NCI-H2171 (cell line): Measurements from ENCODE around the gene SYNPO2.

ENCODE experiments used
- DNase-seq: peaks from one replicate; lab custom pipeline; 2025; lab: John Stamatoyannopoulos, UW

Gene SYNPO2

DNA sequence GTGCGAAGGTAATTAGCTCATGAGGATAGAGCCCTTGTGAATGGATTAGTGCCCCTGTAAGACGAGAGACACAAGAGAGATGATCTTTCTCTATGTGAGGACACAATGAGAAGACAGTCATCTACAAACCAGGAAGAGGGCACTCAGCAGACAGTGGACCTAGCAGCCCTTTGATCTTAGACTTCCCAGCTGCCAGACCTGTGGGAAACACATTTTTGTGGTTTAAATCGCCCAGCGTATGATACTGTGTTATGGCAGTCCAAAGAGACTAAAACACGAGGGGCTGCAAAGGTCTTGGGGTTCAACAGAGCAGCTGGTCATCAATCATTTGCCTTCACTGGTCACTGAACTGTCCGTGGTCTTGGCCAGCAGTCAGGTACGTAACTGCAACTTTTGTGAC lies 9.2 kb upstream of the SYNPO2 start:
- DNase-seq = no peak

DNA sequence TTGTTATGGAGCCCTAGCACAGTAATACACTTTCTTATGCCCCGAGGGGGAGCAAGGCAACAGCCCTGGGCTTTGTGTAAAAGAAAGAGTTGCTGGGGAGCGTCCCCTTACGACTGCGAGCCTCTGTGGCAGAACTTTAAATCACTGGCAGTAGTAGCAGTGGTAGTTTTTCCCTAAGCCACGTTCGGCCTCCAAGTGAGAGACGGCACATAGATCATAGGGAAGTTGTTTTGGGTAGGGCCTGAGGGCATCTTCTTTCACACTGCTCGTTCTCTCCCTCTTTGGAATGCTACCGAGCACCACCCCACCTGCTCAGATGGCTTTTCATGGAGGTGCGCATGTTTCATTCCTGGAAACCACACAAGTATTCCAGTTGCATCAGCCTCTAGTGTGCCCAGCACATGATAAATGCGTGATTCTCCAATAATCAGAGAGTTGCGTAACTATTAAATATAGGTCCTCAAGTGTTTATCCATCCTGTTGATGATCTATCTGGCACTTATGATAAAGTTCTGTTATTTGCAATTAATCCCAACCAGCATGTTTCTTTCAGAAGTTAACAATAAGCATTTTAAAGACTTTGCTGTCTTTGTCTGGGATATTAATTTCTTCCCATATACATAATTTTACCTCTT lies 7.0 kb upstream of the SYNPO2 start:
- DNase-seq = no peak

DNA sequence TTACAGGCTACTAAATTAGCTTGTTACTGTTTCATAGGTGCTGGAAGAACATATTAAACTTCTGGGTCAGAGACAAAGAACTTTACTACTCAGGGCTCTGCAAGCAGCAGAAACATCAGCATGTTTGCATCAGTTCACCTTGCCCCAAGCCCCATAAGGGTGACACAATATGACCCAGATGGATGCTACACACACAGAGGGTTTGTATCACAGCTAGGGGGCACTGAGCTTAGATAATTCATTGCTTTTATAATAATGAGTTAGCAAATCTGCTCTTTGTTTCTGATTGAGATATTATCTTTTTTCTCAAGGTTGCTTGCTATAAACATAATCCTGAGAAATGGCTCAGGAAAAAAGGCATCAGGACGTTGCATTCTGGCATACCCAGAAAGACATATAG lies 4.8 kb upstream of the SYNPO2 start:
- DNase-seq = no peak

DNA sequence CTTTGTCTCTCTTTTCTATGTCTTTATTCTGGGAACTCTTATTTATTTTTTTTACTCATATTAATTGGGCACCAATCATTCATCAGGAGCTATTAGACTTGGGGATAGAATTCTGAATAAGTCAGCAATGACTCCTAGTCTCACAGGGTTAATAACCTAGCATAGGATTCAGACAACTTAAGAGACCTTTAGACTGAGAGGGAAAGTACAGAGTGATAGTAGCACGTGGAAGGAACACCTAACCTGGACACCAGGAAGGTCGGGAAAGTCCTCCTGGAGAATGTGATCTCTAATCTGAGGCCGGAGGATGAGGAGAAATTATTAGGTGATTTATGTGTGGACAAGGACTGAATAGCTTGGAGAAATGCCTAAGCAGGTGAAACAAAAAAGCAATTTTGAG lies 3.9 kb upstream of the SYNPO2 start:
- no peak for DNase-seq

DNA sequence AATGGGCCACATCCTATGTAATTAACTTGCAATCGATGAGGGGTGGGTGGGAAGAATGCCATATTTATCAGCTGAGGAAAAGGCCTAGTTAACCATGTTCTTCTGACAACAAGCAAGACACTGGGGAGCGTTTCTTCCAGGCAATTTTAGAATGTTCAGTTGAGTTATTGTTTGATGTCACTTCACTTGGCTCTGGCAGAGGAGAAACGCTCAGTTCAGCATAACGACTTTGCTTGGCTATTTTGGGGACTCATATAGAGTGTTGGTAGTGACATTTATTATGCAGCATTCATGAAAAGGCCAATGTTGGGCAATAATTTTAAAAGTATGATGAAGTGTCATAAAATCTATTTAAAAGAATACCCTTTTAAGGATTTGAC lies 648 bp downstream of the SYNPO2 start:
- no peak for DNase-seq

DNA sequence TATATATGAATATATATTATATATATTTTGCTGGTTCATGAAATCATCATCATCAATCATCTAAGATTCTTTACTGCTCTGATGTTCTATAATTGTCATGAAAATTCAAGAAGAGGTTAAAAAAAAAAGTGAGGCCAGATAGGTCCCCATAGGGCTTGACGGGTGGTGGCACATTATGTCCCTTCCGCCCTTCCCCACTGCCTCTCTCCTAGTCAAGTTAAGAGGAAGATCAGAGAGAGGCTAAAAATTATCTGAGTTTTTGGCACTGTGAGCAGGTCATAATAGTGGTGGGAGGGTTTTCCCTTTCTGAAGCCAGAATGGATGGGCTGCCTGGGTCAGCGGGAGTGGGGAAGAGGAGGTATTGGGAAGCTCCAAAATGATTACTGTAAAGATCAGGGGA lies 5.4 kb downstream of the SYNPO2 start:
- no peak for DNase-seq

DNA sequence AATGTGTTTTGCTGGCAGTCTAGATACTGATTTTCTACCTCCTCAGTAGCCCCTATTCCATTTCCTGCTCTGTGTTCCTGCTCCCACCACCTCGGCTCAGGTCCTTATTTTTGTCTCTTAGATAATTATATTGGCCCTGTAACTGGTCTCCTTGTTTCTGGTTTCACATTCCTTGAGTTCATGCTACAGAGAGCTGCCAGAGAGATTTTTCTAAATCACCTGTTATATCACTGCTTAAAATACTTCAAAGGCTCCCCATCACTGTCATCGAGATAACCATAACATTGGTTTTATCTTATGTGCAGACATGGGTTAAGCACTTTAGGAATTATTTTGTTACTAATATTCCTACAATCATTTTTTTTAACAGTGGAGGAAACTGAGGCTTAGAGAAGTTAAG lies 9.6 kb downstream of the SYNPO2 start:
- no peak for DNase-seq

DNA sequence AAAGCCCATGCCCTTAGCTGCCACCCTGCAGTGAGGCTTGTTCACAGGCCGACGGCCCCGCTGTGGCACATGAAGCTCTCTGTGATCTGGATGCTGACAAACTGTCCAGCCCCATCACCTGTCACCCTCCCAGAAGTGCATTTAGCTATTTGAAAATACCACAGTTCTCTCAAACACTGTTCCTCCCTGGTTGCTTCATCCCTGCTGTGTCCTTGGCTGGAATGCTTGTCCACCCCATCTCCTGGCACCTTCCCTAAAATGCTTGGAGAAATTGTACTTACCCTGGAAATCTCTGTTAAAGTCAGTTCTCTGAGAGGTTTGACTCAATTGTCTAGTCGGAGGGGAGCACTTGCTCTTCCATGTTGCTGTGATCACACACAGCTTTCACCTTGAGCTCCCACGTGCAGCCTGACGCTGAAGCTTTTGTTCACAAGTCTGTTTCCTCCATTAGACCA lies 10.1 kb downstream of the SYNPO2 start:
- no peak for DNase-seq

DNA sequence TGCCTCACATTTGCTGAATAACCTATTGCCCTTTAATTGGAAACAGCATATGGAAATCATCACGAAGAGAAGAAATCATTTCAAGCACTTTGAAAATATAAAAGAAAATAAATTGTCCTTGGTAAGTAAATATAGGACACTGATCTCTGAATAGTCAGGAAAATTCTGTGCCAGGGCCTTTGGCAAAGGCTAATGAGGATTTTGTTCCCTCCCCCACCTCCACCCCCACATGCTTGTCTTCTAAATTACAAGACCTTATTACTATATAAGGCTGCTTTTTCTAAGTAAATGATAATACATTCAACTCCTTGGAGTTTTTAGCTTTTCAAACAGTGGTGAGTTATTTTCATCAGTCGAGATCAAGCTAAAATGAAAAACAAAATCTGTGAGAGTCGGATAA lies 15.8 kb downstream of the SYNPO2 start:
- DNase-seq = no peak

DNA sequence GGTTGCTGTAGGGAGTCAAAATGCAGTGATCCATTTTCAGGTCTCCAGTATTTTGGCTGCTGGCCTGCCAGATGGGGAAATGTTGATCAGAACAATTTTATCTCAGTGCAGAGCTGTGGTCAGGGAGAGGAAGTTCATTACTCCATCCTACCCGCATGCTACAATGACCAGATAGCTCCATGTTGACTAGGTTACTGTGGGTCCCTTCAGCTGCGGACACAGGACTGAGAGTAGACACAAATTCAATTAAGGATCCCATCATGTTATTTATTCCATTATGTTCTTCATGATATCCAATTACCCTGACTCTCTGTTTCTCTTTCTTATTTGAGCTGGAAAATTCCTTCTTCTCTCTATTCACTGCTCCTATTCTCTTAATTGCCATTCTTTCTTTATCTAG lies 16.3 kb downstream of the SYNPO2 start:
- no peak for DNase-seq

DNA sequence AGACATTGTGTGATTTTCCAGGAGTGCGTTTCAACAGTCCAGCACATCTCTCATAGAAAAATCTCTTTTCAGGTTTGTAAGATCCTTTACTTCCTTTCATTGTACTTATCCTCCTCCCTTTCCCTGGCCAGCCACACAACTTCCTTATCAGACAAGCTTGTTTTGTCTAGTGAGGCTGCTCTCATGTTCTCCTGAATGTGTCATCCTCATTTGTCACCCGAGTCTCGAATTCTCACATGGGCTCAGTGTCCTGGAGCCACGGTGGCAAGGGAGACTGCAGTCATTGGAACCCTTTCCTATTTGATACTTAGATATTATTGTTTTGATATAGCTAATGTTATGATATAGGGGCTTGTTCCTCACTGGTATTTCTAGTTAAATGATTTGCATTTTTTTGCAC lies 16.9 kb downstream of the SYNPO2 start:
- DNase-seq = no peak

DNA sequence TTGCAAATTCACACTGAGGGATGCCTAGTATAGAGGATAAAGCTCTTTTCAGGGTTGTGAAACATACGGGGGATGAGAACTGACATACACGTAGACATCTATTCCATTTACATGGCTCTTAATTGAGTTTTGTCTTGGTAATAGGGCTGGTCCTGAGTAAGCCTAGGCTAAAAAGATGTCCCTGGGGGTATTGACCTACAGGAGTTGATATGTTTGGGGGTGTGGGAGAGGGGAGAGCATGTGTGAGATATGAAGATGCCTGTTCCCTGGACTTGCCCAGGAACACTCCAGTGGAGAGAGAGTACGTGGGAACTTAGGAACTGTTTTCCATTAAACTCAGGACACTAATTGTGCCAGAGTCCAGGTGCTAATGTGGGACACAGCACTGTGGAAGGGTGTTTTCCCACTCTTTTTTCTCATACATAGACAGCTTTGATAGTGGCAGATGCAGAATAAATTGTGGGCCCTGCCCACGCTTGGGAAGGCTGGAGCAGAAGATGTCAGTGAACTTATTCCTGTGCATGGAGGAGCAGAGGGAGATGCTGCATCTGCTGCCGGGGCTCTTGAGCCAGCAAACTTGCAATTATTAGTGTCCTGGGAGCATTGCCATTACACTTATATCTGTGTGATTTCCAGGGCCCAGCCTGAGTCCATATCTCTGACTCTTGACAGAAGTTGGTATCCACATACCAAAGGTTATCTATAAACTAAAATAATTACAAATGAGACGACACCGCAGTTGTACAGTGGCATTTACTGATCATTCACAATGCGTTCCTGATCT lies 20.7 kb downstream of the SYNPO2 start:
- DNase-seq = no peak

DNA sequence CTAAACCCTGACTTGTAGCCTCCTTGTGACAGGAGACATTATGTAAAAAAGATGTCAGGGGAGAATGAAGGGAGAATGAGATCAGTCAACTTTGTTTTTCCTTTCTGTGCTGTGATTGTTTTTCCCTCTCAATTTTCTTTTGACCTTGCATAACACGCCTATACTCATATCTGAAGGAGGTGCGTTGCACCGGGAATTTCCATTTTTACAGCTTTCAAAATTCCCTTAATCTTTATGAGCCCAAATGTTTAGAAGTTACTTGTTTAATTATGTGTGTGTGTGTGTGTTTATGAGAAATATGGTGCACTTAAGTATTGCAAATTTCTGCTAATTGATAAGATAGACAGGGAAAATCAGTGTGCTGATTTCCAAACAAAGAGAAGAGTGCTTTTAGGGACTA lies 21.6 kb downstream of the SYNPO2 start:
- DNase-seq = no peak

DNA sequence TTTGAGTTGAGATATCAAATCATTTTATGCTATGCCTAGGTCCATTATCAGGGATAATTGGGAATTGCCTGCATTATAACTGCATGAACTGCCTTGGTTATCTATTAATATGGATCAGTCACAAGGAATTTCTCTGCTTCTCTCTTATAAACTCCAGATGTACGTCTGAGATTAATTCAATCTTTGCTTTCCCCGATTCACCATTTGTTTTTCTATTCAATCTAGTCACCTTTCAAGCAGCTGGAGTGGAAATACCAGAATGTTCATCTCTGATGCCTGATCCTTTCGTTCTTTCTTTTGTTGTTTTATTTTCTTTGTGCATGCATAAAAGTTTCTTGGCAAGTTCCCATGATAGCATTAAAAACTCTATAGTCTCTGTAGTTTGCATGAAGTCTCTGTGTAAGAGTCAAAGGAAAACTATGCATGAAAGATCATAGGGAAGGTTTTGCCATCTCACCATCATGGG lies 22.6 kb downstream of the SYNPO2 start:
- no peak for DNase-seq

DNA sequence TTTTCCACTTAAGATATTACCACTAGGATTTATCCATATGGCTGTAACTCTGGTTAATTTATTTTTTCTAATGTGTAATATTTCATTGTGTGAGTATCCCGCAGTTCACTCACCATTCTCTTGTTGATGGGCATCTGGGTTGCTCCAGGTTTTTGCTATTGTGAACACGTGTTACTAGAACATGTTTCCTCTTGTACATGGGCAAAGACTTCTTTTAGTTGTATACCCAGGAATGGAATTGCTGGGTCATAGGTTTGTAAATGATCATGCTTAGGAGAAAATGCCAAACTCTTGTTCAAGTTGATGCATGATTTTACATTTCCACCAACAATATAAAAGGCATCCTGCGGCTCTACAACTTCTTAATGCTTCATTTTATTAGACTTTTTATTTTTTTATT lies 26.8 kb downstream of the SYNPO2 start:
- no peak for DNase-seq

DNA sequence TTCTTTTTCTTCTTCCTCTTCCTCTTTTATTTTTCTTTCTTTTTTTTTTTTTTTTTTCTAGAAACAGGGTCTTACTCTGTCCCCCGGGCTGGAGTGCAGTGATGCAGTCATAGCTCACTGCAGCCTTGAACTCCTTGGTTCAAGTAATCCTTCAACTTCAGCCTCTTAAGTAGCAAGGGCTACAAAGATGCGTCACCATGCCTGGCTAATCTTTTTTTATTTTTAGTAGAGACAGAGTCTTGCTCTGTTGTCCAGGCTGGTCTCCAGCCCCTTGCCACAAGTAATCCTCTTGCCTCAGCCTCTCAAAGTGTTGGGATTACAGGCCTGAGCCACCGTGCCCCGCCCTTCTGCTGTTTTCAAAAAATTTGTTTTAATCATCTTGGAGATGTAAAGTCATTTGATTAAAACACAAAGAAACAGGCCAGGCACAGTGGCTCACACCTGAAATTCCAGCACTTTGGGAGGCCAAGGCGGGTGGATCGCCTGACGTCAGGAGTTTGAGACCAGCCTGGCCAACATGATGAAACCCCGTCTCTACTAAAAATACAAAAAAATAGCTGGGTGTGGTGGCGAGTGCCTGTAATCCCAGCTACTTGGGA lies 28.1 kb downstream of the SYNPO2 start:
- no peak for DNase-seq

DNA sequence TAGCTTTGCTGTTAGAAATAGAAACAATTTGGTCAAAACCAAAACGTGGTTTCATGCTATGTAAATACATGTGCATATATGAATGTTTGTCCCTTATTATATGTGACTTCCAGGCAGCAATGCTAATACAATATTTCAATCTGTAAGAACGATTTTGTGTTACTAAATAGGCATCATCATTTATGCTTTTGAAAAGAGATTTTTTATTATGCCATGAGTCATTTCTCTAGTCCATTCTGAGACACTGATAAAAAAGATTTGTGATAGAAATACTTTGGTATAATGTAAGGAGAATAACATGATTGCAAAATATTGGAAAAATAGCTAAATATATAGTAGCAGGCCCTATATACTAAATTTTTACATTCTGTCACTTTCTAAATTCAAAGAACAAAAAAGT lies 28.9 kb downstream of the SYNPO2 start:
- no peak for DNase-seq

DNA sequence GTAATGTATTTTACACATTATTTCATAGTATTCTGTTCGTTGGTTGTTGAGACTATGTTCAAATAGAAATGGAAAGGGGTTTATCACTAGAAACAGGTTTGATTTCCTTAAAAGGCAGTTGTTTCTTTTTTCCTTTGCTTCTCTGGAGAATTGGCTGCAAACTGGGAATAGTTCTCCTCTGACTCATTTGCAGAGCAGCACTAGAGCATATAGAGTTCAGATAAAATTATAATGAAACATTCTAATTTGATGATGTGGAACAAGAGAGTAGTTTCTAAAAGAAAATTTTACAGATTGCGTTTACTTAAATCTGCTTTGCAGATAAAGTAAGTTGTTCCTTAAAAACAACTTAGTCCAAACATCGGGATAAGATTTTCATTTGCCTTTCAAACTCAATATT lies 29.7 kb downstream of the SYNPO2 start:
- DNase-seq = no peak

DNA sequence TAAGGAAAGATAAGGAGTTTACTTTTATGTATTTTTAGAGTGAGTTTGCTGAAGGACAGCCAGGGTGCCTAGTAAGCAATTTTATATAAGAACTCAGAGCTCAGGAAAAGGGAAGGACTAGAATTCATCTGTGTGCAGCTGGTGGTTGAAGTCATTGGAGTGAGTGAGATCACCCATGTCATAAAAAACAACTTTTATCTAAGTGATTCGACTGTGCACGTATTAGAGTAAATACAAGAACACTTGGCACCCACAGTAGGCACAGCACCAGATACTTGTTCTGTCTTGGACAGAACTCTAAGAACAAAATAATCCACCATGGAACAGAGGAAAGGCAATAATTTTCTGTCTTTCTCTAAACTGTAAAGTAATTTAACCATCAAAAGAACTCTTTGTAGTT lies 31.6 kb downstream of the SYNPO2 start:
- no peak for DNase-seq

DNA sequence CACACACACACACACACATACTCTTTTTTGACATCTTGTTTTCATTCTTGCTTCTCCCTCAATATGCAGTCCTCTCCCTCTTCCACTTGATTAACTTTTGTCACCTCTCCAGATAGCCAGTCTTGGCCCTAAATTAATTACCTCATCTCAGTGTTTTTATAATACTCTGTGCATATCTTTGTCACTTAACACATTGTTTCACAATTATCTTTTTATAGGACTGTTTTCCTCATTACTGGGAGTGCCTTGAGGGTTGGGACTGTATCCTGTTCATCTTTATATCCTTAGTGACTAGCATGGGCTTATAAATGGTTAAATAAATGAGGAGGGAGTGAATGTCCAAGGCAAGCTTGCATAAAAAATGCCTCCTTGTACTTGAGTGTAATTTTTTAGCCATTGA lies 33.1 kb downstream of the SYNPO2 start:
- no peak for DNase-seq

DNA sequence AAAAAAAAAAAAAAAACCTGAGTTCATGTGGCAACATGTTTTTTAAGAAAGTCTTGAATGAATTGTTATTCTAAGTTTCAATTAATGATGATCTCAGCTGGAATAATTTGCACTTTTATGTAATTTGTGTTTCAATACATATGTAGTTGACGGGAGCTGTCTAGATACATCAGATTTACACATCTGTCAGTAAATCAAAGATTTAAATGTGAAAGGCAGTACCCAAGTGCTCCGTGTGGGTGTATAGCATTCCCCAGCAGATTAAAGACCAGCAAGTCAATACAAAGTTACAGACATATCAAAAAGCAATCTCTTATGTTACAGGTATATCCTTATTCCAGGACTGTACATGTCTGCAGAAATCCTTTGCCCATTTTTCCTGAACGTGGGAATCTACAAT lies 35.2 kb downstream of the SYNPO2 start:
- no peak for DNase-seq

DNA sequence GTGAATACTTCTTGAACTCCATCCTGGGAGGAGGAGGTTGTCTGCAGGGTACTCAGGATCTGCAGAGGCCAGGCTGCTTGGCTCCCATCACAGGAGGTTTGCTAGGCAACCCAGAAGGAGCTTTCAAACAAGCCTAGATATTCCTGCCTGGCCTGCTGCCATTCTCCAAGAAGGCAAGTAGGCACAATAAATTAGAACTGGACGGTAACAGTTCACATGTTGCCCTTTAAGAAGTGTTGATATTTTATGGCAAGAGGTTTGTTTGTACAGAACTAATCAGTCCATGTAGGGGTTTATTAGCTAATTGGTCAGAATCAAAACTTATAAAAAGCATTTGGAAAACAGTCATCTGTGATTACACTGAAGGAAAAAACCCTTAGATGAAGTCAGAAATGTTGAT lies 39.3 kb downstream of the SYNPO2 start:
- no peak for DNase-seq

DNA sequence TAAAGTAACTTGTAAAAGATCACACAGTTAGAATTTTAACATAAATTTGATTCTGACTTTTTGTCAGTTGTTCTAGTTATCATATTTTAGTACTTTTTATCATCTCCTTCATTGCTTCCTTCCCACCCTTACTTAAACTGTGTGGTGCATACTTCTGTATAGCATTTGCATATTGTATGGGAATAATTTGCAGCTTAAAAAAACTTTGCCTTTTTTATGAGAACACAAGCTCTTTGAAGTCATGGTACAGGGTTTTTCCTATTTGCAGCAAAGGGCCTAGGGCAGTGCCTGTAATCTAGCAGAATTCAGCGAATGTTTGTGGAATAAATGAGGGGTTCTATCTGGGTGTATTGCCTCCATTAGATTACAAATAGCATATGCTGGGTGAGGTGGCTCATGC lies 41.6 kb downstream of the SYNPO2 start:
- no peak for DNase-seq

DNA sequence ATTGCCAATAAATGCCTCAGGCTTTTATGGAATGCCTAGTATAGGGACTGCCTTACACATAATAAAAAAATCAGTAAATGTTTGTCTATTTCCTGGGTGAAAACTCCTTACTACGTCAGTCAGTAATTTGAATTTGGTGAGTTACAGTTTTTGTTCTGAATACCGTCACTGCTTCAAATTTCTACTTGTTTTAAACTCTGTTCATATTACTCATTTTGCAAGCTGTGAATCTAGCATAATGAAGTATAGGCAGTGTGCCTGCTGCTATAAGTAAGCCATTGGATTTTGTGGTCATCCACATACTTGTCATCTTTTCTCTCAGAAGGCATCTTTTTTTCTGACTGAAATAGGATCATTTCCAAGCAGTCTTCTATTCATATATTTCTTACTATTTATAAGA lies 43.1 kb downstream of the SYNPO2 start:
- no peak for DNase-seq
